KOPT-K1 (cell line): Measurements from ENCODE around the gene ARHGAP19.
"Not testable (repeated sequence)": the region's sequence is repeated elsewhere in the genome, so short reads cannot be mapped to it uniquely, and the experiment has no call there.

Experiments
- H3K27ac ChIP-seq: fragments of 200-600 bp; sonication (generic); 2 replicates; pipeline ENCODE4 v1.5.1; 2016; ENCODE audit warnings: antibody characterized with exemption, mild to moderate bottlenecking, low read depth, low read length; ENCODE audit not compliant: poor library complexity, severe bottlenecking
- H3K36me3 ChIP-seq: fragments of 200-600 bp; sonication (generic); 2 replicates; pipeline ENCODE4 v1.5.1; 2017; ENCODE audit warnings: antibody characterized with exemption, mild to moderate bottlenecking, low read length, moderate library complexity; ENCODE audit not compliant: insufficient read depth
- H3K9me3 ChIP-seq: fragments of 200-600 bp; sonication (generic); 2 replicates; pipeline ENCODE4 v1.5.1; 2017; ENCODE audit warnings: antibody characterized with exemption, low read length, mild to moderate bottlenecking; ENCODE audit not compliant: insufficient read depth, poor library complexity, severe bottlenecking

ARHGAP19 gene

DNA sequence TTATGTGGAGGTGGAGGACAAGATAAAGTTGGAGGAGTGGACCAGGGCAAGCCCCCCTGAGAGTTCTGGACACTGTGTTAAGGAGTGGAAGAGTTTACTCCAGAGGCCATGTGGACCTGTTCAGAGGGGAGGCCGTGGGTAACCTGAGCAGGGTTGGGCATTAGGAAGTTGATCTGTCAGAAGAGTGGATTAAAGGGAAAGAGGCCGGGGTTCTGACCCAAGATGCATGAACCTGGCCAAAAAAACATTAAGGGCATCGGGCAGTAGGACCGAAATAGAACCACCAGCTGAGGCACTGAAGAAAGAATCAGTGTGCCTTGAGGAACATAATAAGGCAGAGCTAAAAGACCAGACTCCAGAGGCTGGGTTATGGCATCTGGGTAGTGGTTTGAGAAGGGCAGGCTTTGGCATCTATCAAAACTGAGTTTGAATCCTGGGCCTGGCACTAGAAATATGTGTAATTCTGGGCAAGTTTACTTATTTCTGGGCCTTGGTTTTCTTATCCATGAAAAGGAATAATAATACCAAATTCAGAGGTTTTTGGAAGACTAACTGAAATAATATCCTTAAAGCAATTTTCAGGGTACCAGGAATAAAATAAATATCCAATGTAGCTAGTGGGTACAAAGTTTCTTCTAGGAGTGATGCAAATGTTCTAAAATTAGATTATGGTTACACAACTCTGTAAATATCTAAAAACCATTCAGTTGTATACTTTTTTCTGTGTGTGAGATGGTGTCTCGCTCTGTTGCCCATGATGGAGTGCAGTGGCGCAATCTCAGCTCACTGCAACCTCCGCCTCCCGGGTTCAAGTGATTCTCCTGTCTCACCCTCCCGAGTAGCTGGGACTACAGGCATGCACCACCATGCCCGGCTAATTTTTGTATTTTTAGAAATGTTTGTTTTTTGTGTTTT lies 15.7 kb upstream of the ARHGAP19 start:
- H3K36me3 ChIP-seq: no peaks in the 10 kb centered on the region
- no peaks in the 10 kb centered on the region for H3K9me3 ChIP-seq
- H3K27ac ChIP-seq: no peak overlapping the region

DNA sequence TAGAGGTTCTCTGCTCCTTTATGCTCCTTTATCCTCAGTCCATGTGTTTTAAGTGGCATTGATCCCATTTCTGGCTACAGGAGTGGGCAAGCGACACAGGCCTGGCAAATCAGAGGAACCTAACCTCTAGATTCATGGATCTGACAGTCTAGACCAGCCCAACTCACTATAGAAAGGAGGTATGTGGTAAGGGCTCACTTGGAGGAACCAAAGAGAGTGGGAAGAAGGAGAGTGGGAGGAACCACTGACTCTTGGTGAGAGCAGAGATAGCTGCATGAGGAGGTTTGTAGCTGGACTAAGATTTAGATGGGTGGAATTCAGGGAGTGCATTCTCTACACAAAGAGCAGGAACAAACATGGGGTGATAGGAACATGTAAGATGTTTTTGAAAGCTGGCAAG lies 15.0 kb upstream of the ARHGAP19 start:
- Histone ChIP-seq H3K9me3 (no peaks in the 10 kb centered on the region), H3K36me3 (no peaks in the 10 kb centered on the region), H3K27ac (no peak overlapping the region)

DNA sequence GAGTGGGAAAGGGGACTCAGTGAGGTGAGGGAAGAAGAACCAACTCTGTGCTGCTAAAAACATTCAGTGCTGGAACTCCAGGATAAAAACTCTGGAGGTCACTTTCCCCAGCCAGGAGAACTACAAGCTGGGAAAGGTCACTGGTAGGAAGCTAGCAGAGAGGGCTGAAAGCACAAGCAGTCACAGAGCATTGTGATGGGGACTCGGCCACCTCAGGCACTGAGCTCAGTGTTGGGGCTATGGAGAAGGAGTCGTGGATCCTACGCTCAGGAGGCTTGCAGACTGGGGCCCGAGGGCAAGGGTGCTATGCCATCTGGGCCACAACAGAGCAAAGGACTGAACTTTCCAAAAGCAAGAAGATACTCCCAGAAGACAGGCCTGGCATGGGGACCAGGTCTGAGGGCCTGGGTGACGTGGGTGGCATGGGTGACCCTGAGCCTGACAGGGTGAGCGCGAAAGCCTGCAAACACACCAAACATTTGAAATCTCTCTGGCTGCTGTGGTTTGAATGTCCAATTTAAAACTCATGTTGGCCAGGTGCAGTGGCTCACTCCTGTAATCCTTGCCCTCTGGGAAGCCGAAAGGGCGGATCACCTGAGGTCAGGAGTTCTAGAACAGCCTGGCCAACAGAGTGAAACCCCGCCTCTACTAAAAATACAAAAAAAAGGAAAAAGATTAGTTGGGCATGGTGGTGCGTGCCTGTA lies 9.8 kb upstream of the ARHGAP19 start:
- Histone ChIP-seq H3K27ac (no peak overlapping the region), H3K9me3 (no peaks in the 10 kb centered on the region), H3K36me3 (no peaks in the 10 kb centered on the region)

DNA sequence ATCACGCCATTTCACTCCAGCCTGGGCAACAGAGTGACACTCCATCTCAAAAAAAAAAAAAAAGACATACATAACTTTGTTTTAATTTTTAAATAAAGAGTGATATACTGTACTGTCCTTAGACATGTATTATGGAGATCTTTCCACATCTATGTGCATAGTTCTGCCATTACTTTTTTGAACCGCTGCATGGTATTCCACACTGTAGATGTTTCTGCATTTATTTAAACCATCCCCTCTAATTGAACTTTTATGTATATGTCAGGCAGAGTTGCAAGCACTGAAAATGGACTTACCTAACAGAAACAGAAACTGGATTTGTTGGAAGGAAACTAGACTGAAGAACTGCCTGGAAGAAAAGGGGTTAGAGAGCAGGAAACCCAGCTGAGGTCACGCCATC lies 8.5 kb upstream of the ARHGAP19 start:
- H3K27ac ChIP-seq: no peak overlapping the region
- no peaks in the 10 kb centered on the region for H3K9me3 ChIP-seq

DNA sequence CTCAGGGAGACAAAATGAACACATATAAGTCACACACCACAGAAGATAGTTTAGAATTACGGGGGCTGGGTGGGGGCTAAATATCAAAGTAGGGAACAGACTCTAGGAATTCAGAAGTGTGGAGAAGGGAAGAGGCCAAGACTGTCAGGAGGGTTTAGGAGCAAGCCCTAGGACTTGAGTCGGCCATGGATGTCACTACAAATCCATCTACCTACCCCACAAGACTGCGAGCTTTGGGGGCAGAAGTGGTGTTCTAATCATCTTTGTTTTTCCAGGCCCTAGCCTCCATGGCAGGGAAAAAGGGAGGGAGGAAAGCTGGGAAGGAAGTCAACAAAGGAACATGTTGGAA lies 5.8 kb upstream of the ARHGAP19 start:
- Histone ChIP-seq H3K9me3 (no peaks in the 10 kb centered on the region), H3K27ac (no peak overlapping the region), H3K36me3 (no peaks in the 10 kb centered on the region)

More for the DNA sequence above, 8.5 kb upstream of the ARHGAP19 start:
- no peaks in the 10 kb centered on the region for H3K36me3 ChIP-seq

DNA sequence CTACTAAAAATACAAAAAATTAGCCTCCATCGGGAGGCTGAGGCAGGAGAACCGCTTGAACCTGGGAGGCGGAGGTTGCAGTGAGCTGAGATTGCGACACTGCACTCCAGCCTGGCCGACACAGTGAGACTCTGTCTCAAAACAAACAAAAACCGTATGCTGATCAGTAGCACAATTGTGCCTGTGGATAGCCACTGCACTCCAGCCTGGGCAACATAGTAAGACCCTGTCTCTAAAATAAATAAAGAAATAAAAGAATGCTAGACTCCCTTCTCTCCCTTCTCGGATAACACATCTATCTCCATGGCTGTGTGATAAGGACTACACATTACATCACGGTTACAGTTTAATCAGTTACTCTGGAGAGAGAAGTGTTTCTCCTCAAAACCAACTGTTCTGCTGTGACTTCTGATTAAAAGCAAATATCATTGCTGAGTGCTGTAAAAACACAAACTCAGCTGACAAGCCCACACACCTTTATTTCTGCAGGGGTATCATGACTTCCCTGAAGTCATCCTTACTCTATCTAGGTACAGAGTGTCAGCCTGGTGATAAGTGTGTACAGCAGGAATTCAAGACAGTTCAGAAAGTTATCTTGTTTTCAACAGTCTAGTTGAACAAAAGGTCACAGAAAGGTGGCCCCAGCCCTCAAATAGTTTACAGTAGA lies 5.3 kb upstream of the ARHGAP19 start:
- Histone ChIP-seq H3K36me3 (no peaks in the 10 kb centered on the region), H3K9me3 (no peaks in the 10 kb centered on the region), H3K27ac (no peak overlapping the region)

DNA sequence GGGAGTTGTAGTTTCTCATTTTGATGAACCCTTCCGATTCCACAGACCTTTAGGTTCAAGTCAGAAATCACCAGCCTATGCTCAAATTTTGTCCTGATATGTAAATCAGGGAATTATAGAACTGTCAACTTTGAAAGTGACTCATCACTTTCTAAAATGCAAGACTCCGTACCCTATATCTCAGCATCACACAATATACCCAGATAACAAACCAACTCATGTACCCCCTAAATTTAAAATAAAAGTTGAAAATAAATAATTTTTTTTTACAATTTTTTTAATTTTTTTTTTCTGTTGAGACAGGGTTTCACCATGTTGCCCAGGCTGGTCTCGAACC lies 393 bp upstream of the ARHGAP19 start:
- Histone ChIP-seq H3K9me3 (no peaks in the 10 kb centered on the region), H3K27ac (peak overlapping the region; percentile 87), H3K36me3 (0 out of 2 replicates have a peak, but pooled peaks cover 7% of the 10 kb centered on the region)

DNA sequence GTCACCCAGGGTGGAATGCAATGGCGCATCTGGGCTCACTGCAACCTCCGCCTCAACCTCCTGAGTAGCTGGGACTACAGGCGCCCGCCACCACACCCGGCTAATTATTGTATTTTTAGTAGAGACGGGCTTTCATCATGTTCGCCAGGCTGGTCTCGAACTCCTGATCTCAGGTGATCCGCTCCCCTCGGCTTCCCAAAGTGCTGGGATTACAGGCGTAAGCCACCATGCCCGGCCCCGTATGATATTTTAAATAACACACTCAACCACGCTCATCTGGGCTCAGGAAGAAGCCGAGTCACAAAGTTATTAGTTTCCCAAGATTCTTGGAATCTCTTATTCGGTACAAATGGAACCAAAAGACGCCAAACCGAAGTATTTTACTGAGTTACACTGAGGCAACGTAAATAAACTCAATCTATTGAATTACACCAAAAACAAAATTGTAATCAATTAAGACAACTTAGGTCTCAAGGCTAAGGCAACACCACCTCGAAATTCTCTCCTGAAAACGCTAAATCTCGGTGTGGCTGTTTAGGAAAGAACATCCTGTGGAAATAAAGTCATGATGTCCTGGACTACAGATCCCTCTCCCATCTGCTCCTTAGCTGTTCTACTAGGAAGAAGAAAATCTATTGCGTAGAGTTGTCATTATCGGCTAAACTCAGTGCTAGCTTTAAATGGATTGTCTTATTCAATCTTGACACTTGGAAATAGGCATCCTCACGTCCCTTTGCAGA lies 910 bp downstream of the ARHGAP19 start:
- Histone ChIP-seq H3K36me3 (peaks cover 19% of the 10 kb centered on the region), H3K9me3 (no peaks in the 10 kb centered on the region), H3K27ac (peak overlapping the region; percentile 87)

DNA sequence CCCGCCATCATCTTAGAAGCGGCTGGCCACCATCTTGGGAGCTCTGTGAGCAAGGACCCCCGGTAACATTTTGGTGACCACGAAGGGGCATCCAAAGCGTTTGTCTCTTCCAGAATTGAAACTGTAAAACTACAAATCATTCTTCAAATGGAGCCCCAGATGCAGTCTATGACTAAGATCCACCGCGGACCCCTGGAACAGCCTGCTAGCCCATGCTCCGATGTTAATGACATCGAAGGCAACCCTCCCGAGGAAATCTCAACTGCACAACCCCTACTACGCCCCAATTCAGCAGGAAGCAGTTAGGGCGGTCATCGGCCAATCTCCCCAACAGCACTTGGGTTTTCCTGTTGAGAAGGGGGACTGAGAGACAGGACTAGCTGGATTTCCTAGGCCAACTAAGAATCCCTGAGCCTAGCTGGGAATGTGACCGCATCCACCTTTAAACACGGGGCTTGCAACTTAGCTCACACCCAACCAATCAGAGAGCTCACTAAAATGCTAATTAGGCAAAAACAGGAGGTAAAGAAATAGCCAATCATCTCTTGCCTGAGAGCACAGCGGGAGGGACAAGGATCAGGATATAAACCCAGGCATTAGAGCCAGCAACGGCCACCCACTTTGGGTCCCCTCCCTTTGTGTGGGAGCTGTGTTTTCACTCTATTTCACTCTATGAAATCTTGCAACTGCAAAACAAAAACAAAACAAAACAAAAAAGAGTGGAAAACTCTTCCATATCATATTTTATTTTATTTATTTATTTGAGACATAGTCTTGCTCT lies 1.7 kb downstream of the ARHGAP19 start:
- not testable (repeated sequence) for H3K27ac ChIP-seq, H3K9me3 ChIP-seq
- peaks cover 27% of the 10 kb centered on the region for H3K36me3 ChIP-seq

DNA sequence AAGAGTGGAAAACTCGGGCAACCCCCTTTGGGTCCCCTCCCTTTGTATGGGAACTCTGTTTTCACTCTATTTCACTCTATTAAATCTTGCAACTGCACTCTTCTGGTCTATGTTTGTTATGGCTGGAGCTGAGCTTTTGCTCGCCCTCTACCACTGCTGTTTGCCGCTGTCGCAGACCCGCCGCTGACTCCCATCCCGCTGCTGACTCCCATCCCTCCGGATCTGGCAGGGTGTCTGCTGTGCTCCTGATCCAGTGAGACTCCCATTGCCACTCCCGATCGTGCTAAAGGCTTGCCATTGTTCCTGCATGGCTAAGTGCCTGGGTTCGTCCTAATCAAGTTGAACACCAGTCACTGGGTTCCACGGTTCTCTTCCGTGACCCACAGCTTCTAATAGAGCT lies 2.4 kb downstream of the ARHGAP19 start:
- H3K36me3 ChIP-seq: peaks cover 30% of the 10 kb centered on the region
- H3K27ac ChIP-seq: not testable (repeated sequence)

DNA sequence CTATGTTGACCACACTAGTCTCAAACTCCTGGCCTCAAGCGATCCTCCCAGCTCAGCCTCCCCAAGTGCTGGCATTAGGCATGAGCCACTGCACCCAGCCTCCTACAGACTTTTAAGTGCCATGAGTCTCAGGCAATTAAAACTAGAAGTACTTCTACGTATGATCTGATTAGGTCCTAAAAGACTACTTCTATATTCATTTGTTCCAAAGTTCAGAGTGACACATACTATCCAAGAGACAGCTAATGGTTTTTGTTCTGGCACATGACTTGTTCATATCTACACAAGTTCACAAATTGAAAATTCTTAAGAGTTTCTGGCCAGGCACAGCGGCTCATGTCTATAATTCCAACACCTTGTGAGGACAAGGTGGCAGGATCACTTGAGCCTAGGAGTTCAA lies 11.7 kb downstream of the ARHGAP19 start:
- 0 out of 2 replicates have a peak, but pooled peaks cover 3% of the 10 kb centered on the region for H3K36me3 ChIP-seq
- H3K27ac ChIP-seq: no peak overlapping the region
- no peaks in the 10 kb centered on the region for H3K9me3 ChIP-seq

More for the DNA sequence above, 2.4 kb downstream of the ARHGAP19 start:
- H3K9me3 ChIP-seq: not testable (repeated sequence)

DNA sequence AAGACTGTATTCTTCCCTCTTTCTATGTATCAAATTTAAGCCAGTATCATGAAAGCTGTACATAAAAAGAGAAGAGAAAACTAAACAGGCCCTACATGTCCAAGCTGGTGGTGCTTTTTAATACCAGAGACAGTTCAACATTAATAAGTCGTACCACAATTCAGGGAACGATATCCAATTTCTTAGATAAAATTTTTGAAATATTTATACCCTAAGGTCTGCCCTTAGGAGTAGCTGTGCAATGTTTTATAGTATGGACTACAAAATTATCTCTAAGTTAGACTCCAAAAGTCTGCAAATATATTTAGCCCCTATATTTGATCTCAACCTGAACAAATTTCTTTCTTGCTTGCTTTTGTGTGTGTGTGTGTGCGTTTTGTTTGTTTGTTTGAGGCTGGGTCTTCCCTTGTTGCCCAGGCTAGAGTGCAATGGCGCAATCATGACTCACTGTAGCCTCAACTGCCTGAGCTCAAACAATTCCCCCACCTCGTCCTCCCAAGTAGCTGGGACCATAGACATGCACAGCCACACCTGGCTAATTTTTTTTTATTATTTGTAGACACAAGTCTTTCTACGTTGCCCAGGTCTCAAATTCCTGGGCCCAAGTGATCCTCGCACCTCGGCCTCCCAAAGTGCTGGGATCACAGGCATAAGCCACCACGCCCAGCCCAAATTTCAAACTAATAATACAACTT lies 13.2 kb downstream of the ARHGAP19 start:
- H3K27ac ChIP-seq: no peak overlapping the region
- no peaks in the 10 kb centered on the region for H3K36me3 ChIP-seq
- no peaks in the 10 kb centered on the region for H3K9me3 ChIP-seq

DNA sequence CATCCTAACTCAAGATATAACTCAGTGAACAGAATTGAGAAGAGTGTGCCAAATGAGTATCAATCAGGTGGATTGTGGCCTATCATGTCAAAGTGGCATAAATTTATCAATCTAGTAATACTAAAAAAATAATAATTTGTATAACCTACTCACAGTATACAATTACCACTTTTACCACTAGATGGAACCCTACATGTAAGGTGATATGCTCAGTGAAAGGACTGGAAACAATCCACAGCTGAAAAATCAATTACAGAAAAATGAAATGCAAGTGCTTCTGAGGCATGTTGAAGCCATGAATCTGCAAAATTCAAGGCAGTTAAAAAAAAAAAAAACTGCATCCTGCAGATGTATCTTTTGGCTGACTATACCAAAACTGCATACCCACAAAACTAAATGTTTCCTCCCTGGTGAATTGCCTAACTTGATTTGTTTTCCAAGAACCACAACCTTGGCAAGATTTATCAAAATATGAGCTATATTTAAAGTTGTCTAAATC lies 13.9 kb downstream of the ARHGAP19 start:
- H3K36me3 ChIP-seq: peaks cover 3% of the 10 kb centered on the region; the same call in 1 of the 2 replicates
- H3K27ac ChIP-seq: no peak overlapping the region
- H3K9me3 ChIP-seq: no peaks in the 10 kb centered on the region
